NK-92 (cell line): Measurements from ENCODE around the gene GDF11.

Experiments used
- DNase-seq: peaks from one replicate; lab custom pipeline; 2025; ENCODE audit not compliant: unreplicated experiment; lab: John Stamatoyannopoulos, UW

GDF11 gene

GRCh38 chr12:55742719-55743405 is at the start of gene GDF11:
Gene GDF11, plus strand, starts transcription at chr12:55743122. Its CDS starts 195 bp downstream, at chr12:55743317.
- DNase-seq: no peak

DNA sequence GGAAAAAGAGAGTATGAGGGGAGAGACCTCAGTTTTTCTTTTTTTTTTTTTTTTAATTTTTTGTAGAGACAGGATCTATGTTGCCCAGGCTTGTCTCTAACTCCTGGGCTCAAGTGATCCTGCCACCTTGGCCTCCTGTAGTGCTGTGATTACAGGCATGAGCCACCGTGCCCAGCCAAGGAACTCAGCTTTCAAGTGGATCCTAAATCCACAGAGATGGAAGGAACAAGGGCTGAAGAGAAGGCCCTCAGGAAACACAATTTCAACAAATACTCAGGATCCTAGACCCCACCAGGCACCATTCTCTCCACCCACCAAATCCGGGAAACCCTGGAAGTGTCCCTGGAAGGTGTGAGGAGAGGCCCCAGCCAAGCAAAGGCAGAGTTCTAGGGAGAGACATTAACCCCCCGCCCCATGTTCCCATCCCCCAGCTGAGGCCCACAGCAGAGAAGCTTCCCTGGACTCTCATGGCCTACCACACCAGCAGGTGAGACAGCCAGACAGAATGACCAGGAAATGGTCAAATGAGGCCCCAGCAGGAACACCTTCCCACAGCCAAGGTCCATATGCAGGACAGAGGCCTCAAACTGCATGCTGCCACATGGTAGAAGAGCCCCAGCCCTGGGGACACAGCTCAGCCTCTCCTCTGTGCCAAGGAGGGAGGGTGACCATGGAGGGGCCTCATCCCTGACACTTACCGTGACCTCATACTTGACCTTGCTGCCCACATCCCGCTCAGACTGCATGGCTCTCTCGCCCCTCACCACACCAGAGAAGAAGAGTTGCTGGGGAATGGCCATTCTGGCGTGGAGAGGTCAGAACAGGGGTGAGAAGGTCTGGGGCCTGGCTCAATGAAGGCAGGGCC is 49.4 kb upstream of the GDF11 start:
- no peak for DNase-seq

- DNase-seq: no peak
These were observed 48.8 kb upstream of the GDF11 start for GRCh38 chr12:55694188-55694515.

- no peak for DNase-seq
These were observed 48.3 kb upstream of the GDF11 start for GRCh38 chr12:55694651-55695050.

DNA sequence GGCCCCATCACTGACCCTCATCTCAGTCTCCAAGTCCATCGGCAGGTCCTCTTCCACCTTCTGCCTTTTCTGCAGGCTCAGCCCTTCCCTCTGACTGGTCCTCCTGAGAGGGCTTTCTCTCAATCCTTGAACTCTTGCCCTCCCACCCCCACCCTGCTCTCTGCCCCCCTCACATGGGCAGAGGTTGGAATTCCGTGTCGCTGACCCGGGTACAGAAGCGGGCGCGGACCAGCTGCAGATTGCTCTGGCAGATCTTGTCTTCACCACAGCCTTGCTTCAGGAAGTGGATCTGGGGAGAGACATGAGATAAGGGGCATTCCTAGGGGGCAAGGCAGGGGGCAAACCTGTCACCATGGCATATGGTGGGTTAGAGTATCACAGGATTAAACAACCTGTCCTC is 47.6 kb upstream of the GDF11 start:
- DNase-seq: no peak

DNA sequence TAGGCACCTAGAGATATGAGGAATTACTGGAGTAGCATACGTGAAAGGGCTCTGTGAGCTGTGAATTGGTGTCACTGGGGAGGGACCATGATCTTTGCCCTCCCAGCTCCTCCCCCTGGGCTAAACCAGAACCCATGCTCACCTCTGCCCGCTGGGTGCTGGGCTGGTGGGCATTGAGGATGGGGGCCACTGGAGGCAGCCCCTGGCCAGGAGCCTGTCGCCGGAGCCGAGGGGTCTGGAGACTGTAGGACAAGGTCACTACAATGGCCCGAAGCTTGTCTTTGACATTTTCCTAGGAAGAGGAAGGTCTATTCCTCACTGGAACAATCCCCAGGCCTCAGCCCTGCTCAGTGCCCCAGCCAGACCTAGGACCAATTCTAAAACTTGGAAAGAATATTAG is 46.8 kb upstream of the GDF11 start:
- no peak for DNase-seq

DNA sequence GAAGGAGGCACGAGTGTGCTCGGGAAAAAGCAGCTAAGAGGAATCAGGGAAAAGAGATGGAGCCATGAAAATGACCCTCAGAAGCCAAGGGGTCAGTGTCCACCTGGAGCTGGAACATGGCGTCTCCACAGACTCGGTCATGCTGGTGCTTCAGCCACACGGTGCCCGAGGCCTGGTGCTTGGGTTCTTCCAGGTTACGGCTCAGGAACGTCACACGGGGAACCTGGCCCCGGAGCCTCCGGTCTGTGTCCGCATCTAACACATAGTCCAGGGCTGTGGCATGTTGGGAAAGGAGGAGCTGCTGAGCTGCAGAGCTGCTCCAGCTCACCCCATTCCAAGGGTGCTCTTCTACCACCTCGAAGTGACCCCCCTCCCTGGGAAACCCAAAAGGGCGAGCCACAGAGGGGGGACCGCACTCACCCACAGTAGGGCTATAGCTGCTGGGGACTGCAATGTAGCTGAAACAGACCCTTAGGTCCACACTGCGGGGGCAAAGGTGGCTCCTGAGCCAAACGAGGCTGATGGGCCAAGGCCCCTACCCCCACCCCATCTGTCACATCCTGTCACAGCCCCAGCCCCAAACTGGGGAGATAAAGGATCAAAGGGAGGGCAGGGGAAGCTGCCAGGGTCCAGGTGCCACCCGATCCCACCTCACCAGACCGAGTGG is 46.0 kb upstream of the GDF11 start:
- DNase-seq: no peak

DNA sequence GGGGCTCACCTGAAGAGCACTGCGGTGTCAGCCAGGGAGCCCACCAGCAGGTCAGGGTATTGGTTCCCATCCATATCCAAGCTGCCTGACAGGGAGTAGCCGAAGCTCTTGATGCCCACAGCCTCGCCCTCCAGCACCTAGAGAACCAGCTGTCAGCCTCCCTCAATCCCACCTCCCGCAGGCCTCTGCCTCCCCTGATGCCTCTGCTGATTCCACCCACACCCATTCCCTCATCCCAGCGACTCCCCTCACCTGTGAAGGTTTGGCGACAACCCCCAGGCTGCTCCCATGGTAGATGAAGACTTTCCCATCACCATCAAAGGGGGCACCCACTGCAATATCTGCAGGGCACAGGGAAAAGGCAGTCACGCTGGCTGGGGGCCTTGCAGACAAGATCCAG is 45.2 kb upstream of the GDF11 start:
- no peak for DNase-seq

DNA sequence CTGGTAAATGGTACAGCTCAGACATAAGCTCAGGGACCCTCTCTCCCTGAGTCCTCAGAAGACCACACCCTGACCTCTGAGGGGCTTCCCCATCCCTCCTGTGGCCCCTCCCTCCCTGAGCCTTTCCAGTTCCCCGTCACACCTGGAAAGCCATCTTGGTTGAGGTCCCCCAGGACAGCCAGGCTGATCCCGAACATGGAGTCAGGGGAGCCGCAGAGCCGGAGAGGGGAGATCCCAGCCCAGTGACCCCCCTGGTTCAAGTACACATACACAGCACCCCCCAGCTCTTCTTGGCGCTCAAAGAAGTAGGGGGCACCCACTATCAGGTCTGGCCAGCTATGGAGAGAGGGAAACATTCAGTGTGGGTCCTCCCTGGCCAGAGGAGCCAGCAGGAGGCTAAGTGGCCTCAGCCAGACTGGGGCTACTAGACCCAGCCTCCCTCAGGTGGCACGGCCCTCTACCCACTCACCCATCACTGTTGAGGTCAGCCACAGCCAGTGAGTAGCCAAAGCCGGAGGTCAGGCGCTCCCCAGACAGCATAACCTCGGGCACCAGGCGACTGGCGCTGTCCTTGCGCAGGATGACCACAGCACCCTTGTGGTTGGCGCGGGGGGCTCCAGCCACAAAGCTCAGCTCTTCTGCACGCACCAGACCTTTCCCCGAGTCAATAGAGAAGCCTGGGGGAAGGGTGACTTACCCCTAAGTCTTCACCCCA is 44.5 kb upstream of the GDF11 start:
- no peak for DNase-seq

GRCh38 chr12:55698965-55699364 is 44.0 kb upstream of the GDF11 start:
- DNase-seq: no peak

DNA sequence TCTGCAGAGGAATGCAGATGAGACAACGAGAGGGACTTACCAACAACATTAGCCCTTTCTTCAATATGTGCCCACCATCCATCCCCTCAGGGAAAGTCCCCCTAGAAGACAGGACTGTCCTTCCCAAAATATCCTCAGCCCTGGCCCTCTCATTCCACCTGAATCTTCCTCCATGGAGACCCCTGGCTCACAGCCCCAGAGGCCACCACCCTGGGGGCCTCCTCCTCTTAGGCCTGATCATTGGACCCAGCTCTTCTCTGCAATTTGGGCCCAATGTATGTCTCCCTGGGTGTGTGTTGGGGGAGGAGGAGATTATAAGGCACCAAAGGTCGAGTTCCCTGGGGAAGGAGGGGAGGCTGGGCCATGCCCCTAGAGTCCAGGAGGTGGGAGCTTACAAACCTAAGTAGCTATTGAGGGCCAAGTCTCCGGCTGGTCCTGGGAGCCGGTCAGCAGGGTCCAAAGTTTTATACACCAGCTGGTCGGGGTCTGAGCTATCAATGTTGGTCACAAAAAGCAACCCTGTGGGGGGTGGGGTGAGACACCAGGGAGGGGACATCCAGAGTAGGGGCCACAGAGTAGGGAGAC is 43.4 kb upstream of the GDF11 start:
- no peak for DNase-seq

DNA sequence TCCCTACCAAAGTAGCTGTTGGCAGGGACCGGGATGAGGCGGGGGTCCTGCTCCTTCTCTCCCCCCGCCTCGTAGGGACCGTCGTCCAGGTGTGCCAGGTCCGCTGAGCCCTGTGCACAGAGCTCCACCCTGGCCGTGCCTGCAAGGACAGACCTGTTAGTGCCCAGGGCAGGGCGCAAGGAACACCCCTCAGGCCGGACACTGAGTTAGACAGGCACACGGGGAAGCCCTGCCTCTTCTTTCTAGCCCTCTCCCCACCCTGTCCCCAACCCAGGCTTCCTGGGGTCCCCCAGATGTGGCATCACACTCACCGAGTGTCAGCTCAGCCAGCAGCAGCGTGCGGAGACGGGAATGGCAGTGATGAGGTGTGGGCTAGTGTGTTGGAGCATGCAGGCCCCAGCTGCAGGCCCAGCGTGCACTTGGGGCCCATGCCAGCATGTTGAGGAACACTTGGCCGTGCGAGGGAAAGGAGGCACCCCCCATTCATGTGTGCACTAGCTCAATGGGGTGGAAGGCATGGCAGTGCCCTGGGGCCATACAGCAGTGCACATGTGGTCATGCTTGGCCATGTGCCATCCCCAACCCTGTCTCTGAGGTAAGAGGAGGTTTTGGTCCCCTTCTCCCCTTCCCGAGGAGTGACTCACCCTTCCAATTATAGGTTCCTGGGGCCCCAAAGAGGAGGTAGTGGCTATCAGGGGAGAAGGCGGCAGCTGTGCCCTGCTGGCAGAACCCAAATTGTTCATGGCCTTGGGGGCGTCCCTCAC is 42.5 kb upstream of the GDF11 start:
- no peak for DNase-seq

GRCh38 chr12:55702861-55703260 is 40.1 kb upstream of the GDF11 start:
- DNase-seq: no peak

GRCh38 chr12:55703288-55703687 is 39.6 kb upstream of the GDF11 start:
- no peak for DNase-seq

DNA sequence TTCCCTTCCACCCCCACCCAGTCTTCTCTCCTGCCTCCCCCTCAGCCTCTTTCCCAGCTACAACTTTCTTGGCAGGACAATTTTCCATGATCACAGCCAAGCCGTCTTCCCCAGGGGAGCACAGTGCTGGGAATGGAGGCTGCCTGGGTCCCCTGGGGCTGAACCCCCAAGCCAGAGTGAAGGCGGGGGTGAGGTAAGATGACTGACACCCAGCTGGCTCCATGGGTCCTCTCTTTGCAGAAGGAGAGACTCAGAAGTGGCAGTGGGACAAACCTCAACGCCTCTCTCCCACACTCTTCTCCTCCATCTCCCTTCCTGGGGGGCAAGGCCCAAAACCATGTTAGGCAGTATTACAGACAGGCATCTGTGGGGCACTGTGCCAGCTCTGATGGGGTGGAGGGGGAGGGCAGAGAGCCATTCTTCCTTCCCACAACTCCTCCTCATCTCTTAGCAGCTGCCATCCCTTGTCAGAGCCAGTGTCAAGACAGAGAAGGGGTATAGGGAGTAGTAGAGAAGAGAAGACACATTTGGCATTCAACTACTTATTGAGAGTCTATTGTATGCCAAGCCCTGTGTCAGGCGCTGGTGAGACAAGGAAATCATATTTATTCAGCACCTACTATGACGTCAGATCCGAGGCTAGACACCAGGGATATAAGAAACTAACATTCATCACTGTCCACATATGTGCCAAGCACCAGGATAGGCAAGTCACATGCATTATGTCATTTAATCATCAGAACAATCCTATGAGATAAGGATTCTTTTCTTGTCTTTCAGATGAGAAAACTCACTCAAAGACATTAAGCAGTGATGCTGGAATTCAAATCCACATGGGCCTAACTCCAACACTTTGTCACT is 38.8 kb upstream of the GDF11 start:
- DNase-seq: no peak

GRCh38 chr12:55704824-55705718 is 37.9 kb upstream of the GDF11 start:
- no peak for DNase-seq

DNA sequence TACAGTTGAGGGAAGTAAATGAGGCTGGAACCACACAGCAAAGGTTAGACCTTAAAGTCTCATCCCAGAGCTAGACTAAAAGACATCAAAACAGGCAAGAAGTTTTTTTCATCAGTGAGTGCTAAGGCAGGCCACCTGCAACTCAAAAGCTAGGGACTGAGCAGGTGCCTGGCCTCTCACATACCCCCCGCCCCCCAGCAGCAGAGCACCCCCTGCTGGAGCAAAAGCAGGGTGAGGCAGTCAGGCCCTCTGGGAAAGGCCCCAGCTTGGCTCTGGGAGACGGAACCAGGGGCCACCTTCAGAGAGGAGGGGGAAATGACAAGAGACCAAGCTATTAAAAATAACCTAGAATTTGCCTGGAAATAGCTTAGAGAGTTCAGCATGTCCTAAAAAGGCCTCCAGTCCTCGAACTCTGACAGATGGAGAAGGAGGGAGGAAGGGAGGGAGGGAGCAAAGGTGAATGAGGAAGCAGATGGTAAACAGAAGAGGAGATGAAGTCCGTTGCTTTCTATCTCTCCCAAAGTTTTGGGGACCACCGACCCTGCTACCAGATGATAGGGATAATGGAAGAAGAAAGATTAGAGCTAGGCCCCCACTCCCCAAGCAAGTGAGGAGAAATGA is 37.0 kb upstream of the GDF11 start:
- no peak for DNase-seq
